HepG2 (cell line): ENCODE data around the gene PPP1CA. TPM values are rescaled to one million over a fixed set of nuclear protein-coding genes. Genes with fewer than 3 reads are reported as not detected.

Experiments used
- ATF7 ChIP-seq, 2 experiments: fragments of 450-650 bp in 1 of 2; sonication (generic) in 1 of 2; formaldehyde crosslinking in 1 of 2; IDR thresholded peaks; 2 replicates each; pipeline versions ENCODE4 v1.4.0 to v1.6.1; 2016 to 2020; ENCODE audit warnings: antibody characterized with exemption in 1 of 2, mild to moderate bottlenecking in 1 of 2, missing genetic modification reagents in 1 of 2
- DBP ChIP-seq: sonication (generic); formaldehyde crosslinking; IDR thresholded peaks from 2 replicates; pipeline ENCODE4 v1.4.0; 2020; ENCODE audit warnings: missing genetic modification reagents; ENCODE audit errors: not compliant biosample characterization
- KMT2B ChIP-seq: IDR thresholded peaks from 2 replicates; pipeline ENCODE4 v1.6.1; 2016; ENCODE audit warnings: missing genetic modification reagents, missing compliant biosample characterization
- MBNL3 ChIP-seq: fragments of 250-450 bp; sonication (Bioruptor Pico); conservative IDR thresholded peaks from 2 replicates; pipeline ENCODE4 v1.8.0; 2022; ENCODE audit warnings: mild to moderate bottlenecking, inconsistent platforms
- MLX ChIP-seq: IDR thresholded peaks from 2 replicates; pipeline ENCODE4 v1.6.1; 2016
- MYPOP ChIP-seq: sonication (generic); formaldehyde crosslinking; IDR thresholded peaks from 2 replicates; pipeline ENCODE4 v1.8.1; 2023; ENCODE audit warnings: mild to moderate bottlenecking, moderate library complexity, missing genetic modification reagents
- RXRA ChIP-seq: sonication (generic); formaldehyde crosslinking; IDR thresholded peaks from 2 replicates; pipeline ENCODE4 v1.5.1; 2020; ENCODE audit warnings: missing genetic modification reagents
- SALL1 ChIP-seq: sonication (generic); formaldehyde crosslinking; IDR thresholded peaks from 2 replicates; pipeline ENCODE4 v1.8.0; 2022; ENCODE audit warnings: mild to moderate bottlenecking, missing genetic modification reagents
- SMARCC2 ChIP-seq: fragments of 450-650 bp; IDR thresholded peaks from 2 replicates; pipeline ENCODE4 v1.6.1; 2017; ENCODE audit warnings: antibody characterized with exemption, mild to moderate bottlenecking
- STAG1 ChIP-seq: sonication (generic); formaldehyde crosslinking; IDR thresholded peaks from 2 replicates; pipeline ENCODE4 v1.4.0; 2020; ENCODE audit warnings: missing genetic modification reagents
- TIGD3 ChIP-seq: sonication (generic); formaldehyde crosslinking; IDR thresholded peaks from 2 replicates; pipeline ENCODE4 v1.5.1; 2020; ENCODE audit warnings: mild to moderate bottlenecking, missing genetic modification reagents, borderline replicate concordance
- TRAFD1 ChIP-seq: sonication (generic); formaldehyde crosslinking; IDR thresholded peaks from 2 replicates; pipeline ENCODE4 v1.5.1; 2020; ENCODE audit warnings: missing genetic modification reagents, mild to moderate bottlenecking, borderline replicate concordance
- ZFP90 ChIP-seq: sonication (generic); formaldehyde crosslinking; IDR thresholded peaks from 2 replicates; pipeline ENCODE4 v1.8.0; 2022; ENCODE audit warnings: missing genetic modification reagents, mild to moderate bottlenecking, inconsistent platforms, borderline replicate concordance
- ZNF101 ChIP-seq: sonication (generic); formaldehyde crosslinking; IDR thresholded peaks from 2 replicates; pipeline ENCODE4 v1.4.0; 2020; ENCODE audit warnings: mild to moderate bottlenecking, low read depth, missing genetic modification reagents, borderline replicate concordance
- ZNF317 ChIP-seq: sonication (generic); formaldehyde crosslinking; IDR thresholded peaks from 2 replicates; pipeline ENCODE4 v1.5.0; 2020; ENCODE audit warnings: mild to moderate bottlenecking, missing genetic modification reagents
- ZNF496 ChIP-seq: sonication (generic); formaldehyde crosslinking; IDR thresholded peaks from 2 replicates; pipeline ENCODE4 v1.8.1; 2023; ENCODE audit warnings: mild to moderate bottlenecking, moderate library complexity, missing genetic modification reagents; ENCODE audit not compliant: insufficient replicate concordance
- ZNF513 ChIP-seq: sonication (generic); formaldehyde crosslinking; conservative IDR thresholded peaks from 2 replicates; pipeline ENCODE4 v1.5.0; 2020; ENCODE audit warnings: missing genetic modification reagents
- ZNF841 ChIP-seq: sonication (generic); formaldehyde crosslinking; IDR thresholded peaks from 2 replicates; pipeline ENCODE4 v1.8.1; 2023; ENCODE audit warnings: missing genetic modification reagents, borderline replicate concordance
- polyA plus RNA-seq, 8 experiments: library from polyadenylated mRNA; depleted of rRNA in 3 of 8; stranded (reverse) in 7 of 8; unstranded in 1 of 8; fragments of >200 nt; fragmentation: Illumina TruSeq in 4 of 8; extraction: Trizol in 4 of 8; gene quantifications; 2 replicates each; pipeline versions ENCODE4 v1.2.1 to v1.2.3, GENCODE V29; 2011 to 2016; ENCODE audit warnings: low read depth in 4 of 8, missing spikeins in 1 of 8, mixed read lengths in 1 of 8; ENCODE audit not compliant: insufficient read depth in 1 of 8
- total RNA-seq, 5 experiments: library from RNA; depleted of rRNA; stranded (reverse); fragments of >200 nt; fragmentation: Illumina TruSeq; extraction: Trizol; gene quantifications; 2 replicates each; pipeline ENCODE4 v1.2.3, GENCODE V29; 2016; ENCODE audit warnings: low read depth in 1 of 5

PPP1CA gene
- total and polyA plus RNA-seq, 2 of the 13 experiments (the other 11 are each of a cell fraction or from before 2014, with no cell fraction given): 149 to 170 TPM

GRCh38 chr11:67353317-67354074, 48.2 kb downstream of the PPP1CA start, which contains the start of gene POLD4 (continued):
- TF ChIP-seq TIGD3 (CRISPR knock-in tag) (0 out of 2 replicates have a peak, but pooled peaks have one; percentile 66), ZNF513 (CRISPR knock-in tag) (no peak), ATF7 (IDR thresholded peaks at IDR 0.05) (no peak), ATF7 (CRISPR knock-in tag; IDR thresholded peaks at IDR 0.05) (no peak), ZFP90 (CRISPR knock-in tag) (no peak), ZNF496 (no peak), SALL1 (peak; percentile 55), KMT2B (CRISPR knock-in tag) (no peak), ZNF101 (CRISPR knock-in tag) (no peak), TRAFD1 (CRISPR knock-in tag) (no peak), ZNF317 (0 out of 2 replicates have a peak, but pooled peaks have one; percentile 46), MLX (CRISPR knock-in tag) (no peak), DBP (CRISPR knock-in tag) (no peak), RXRA (CRISPR knock-in tag) (0 out of 2 replicates have a peak, but pooled peaks have one; percentile 11), ZNF841 (CRISPR knock-in tag) (no peak), MBNL3 (CRISPR knock-in tag) (no peak), SMARCC2 (no peak), STAG1 (CRISPR knock-in tag) (no peak), MYPOP (no peak)
